LNCAP (cell line): ENCODE results near the gene KIF26A.

ENCODE experiments used
- CTCF ChIP-seq: fragments of 450-650 bp; IDR thresholded peaks from 2 replicates; pipeline ENCODE4 v1.5.1; 2017; ENCODE audit warnings: mild to moderate bottlenecking

The KIF26A gene

GRCh38 chr14:104190396-104191000 lies 52.1 kb downstream of the KIF26A start:
- TF ChIP-seq CTCF, result no peak

- TF ChIP-seq CTCF, result no peak
Observed at GRCh38 chr14:104191409-104191997, 53.1 kb downstream of the KIF26A start.

DNA sequence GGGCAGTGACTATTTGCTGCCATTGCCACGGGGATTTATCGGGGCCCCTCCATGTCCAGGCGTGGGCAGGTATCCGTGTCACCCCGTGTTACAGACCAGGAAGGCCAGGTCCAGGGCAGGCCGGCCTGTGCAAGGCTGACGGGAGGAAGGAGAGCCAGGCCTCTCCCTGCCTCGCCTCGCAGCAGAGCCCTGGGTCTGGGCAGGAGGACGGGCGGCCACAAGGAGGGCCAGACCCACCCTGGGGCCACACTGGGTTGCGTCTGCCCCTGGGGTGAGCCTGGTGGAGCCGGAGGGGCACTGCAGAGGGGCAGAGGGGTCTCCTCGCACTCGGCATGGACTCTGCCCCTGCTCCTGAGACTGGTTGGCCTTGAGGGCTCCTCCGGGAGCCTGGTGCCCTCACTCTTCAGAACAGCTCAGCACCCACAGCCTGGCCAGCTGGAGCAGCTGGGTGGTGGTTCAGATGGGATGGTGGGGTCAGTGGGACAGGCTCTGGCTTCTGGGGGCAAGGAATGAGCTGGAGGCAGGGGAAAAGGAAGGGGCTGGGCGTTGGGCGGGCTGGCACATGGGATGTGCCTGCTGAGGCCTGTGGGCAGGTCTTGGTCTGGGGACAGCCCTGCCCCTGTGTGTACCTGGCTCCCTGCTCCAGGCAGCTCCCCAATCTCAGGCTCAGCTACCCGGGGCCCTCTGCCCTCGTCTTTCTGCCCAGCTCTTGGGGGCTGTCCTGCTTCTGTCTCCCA lies 53.9 kb downstream of the KIF26A start:
- TF ChIP-seq CTCF, result no peak

- TF ChIP-seq CTCF, result no peak
Observed at GRCh38 chr14:104192883-104193245, 54.5 kb downstream of the KIF26A start.

DNA sequence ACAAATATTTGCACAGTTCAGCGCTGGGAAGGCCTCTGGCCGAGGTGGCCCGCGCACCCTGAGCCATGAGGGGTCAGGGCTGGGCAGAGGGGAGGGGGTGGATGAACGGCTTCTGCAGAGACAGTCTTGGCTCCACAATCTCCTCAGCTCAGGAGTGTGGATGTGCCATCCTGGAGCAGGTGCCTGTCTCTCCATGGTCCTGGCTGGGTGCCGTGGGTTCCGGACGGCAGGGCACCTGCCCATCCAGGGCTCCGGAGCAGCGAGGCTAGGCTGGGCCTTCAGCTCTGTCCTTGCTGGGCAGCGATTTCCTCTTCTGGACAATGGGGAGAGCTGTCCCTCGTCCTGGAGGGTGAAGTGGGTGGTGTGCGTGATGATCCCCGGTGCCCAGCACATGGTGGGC lies 55.6 kb downstream of the KIF26A start:
- no peak for TF ChIP-seq CTCF

GRCh38 chr14:104194716-104195115 lies 56.3 kb downstream of the KIF26A start:
- no peak for TF ChIP-seq CTCF

DNA sequence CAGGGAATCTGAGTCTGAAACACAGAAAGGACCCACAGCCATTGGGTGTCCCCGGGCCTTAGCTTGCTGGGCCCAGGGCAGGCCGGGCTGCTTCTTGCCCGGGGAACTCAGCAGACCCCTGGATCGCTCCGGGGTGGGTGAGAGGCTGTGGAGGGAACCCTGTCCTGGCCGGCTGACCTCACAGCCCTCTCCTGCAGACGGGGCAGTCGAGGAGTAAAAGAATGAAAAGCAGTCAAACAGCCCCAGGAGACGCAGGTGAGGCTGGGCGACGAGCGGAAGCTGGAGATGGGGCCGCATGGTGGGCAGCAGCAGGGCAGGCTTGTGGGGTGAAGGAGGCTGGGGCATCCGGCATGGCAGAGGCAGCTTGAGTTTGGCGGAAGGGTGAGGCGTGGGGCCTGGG lies 57.0 kb downstream of the KIF26A start:
- TF ChIP-seq CTCF, result no peak
